ENCODE results near the gene MLLT10.

MLLT10 gene

DNA sequence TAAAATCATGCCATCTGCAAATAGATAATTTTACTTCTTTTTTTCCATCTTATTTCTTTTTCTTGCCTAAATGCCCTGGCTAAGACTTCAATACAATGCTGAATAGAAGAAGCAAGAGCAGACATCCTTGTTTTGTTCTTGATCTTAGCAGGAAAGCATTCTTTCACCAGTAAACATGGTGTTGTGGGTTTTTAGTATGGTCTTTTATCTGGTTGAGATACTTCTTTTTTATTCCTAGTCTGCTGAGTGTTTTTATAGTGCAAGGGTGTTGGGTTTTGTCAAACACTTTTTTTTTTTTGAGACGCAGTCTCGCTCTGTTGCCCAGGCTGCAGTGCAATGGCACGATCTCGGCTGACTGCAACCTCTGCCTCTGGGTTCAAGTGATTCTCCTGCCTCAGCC, 237.2 kb downstream of the MLLT10 start:
- Histone ChIP-seq H3K4me1 (ENCODE audit: insufficient read depth, low read length) (no peaks in the 10 kb centered on the region), H3K9ac (ENCODE audit: low read depth, low read length) (no peak overlapping the region), H3K36me3 (ENCODE audit: insufficient read depth, low read length) (no peaks in the 10 kb centered on the region), H3K9me3 (ENCODE audit: control insufficient read depth, insufficient read depth, low read length) (peaks cover 6% of the 10 kb centered on the region; the same call in 1 of the 2 replicates)

DNA sequence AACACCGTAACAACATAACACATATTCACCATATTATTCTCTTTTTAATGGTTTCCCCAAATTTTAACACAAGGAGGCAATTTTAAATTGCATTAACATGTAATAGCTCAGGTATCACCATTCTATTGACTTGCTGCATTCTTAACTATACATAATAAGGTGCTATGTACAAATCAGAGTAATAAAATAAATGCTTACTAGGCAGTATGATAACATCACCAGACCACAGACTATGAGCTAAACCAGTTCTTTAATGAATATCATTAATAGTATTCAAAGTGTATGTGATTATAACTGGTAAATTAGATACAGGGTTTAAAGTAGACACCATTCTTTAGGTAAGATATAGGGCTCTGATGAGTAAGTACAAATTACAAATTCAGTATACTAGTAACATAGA, 242.9 kb downstream of the MLLT10 start:
- no peak overlapping the region for H3K9ac ChIP-seq (ENCODE audit: low read depth, low read length)
- no peaks in the 10 kb centered on the region for H3K4me1 ChIP-seq (ENCODE audit: insufficient read depth, low read length)
- no peaks in the 10 kb centered on the region for H3K36me3 ChIP-seq (ENCODE audit: insufficient read depth, low read length)
- H3K9me3 ChIP-seq (ENCODE audit: control insufficient read depth, insufficient read depth, low read length) = peaks cover 6% of the 10 kb centered on the region

DNA sequence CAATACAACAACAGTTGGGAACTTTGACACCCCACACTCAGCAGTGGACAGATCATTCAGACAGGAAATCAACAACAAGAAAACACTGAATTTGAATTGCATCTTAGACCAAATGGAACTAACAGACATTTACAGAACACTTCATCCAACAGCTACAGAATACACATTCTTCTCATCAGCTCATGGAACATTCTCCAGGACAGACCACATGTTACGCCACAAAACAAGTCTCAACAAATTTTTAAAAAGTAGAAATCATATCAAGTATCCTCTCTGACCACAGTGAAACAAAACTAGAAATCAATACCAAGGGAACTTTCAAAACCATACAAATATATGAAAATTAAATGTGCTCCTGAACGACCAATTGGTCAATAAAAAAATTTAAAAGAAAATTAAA, 257.2 kb downstream of the MLLT10 start:
- H3K4me1 ChIP-seq (ENCODE audit: insufficient read depth, low read length) = no peaks in the 10 kb centered on the region
- H3K9ac ChIP-seq (ENCODE audit: low read depth, low read length) = no peak overlapping the region
- no peaks in the 10 kb centered on the region for H3K36me3 ChIP-seq (ENCODE audit: insufficient read depth, low read length)
- H3K9me3 ChIP-seq (ENCODE audit: control insufficient read depth, insufficient read depth, low read length) = no peaks in the 10 kb centered on the region
